Thoracic aorta (tissue), 2 donors: ENCODE data around the gene DCHS1. TPM values are rescaled to one million over a fixed set of nuclear protein-coding genes. Genes with fewer than 3 reads are reported as not detected.

Experiments
- ATAC-seq: fragments of 150-250 bp; one replicate; pipeline ENCODE4 v1.8.0; 2017; ENCODE audit warnings: low read depth; ENCODE audit not compliant: insufficient number of reproducible peaks, low FRiP score
- DNase-seq: peaks from one replicate; pipeline ENCODE4 v3.0.0-alpha.2; 2020; ENCODE audit warnings: low spot score
- H3K27ac ChIP-seq, 2 donors: fragments of 200-600 bp; sonication (generic); 1 replicate in 1 of 2; 2 replicates in 1 of 2; pipeline ENCODE4 v1.5.1; 2016; ENCODE audit warnings: mild to moderate bottlenecking in 2 of 2, moderate library complexity in 2 of 2
- H3K27me3 ChIP-seq: fragments of 200-600 bp; sonication (generic); replicated peaks from 2 replicates; pipeline ENCODE4 v1.6.0; 2016; ENCODE audit warnings: mild to moderate bottlenecking; ENCODE audit not compliant: insufficient read depth
- H3K36me3 ChIP-seq: fragments of 200-600 bp; sonication (generic); one replicate; pipeline ENCODE4 v1.5.1; 2016
- H3K4me1 ChIP-seq, 2 donors: fragments of 200-600 bp; sonication (generic); 1 replicate in 1 of 2; 2 replicates in 1 of 2; pipeline versions ENCODE4 v1.5.1 to v1.6.0; 2016; ENCODE audit warnings: low read depth in 2 of 2, mild to moderate bottlenecking in 1 of 2; ENCODE audit not compliant: control insufficient read depth in 1 of 2
- H3K4me3 ChIP-seq: fragments of 200-600 bp; sonication (generic); 2 replicates; pipeline ENCODE4 v1.5.1; 2016; ENCODE audit warnings: mild to moderate bottlenecking
- H3K9me3 ChIP-seq: fragments of 200-600 bp; sonication (generic); 2 replicates; pipeline ENCODE4 v1.5.1; 2016
- CTCF ChIP-seq: fragments of 200-600 bp; sonication (generic); IDR thresholded peaks from one replicate; pipeline ENCODE4 v1.5.1; 2019; ENCODE audit warnings: antibody characterized with exemption
- total RNA-seq, 2 donors: library from RNA; depleted of rRNA; stranded (reverse); fragments of >200 nt; gene quantifications; one replicate each; pipeline versions ENCODE4 v1.1.0 to v1.2.3, GENCODE V29; 2016

Gene DCHS1
- total RNA-seq, 2 donors from 2014 or later, result 62.3 to 73.5 TPM

- H3K27me3 ChIP-seq, result no peaks in the 10 kb centered on the region
- no peak for DNase-seq
- ATAC-seq, result no peak
- H3K27ac ChIP-seq, result no peak overlapping the region
- H3K36me3 ChIP-seq, result no peaks in the 10 kb centered on the region
- no peaks in the 10 kb centered on the region for H3K4me1 ChIP-seq
- no peak overlapping the region for H3K4me3 ChIP-seq
- H3K9me3 ChIP-seq, result no peaks in the 10 kb centered on the region
- TF ChIP-seq CTCF, result no peak
Observed at GRCh38 chr11:6674862-6675261, 19.3 kb upstream of the DCHS1 start.

DNA sequence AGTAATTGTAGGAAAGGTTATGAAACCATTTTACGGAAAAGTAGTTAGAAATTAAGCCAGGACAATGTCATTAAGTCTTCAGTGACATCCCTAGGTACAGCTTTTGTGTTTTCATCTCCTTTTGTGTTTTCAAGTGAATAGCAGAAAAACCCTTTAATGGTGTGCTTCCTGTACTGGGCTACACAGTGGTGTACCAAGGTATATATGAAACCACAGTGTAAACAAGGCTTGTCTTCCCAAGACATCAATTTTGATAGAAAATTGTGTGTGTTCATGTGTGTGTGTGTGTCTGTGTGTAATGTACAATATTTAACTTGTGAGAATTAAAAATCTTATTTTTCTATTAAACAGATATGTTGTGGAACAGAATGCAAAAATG is 18.6 kb upstream of the DCHS1 start:
- Histone ChIP-seq H3K4me3 (no peak overlapping the region), H3K36me3 (no peaks in the 10 kb centered on the region), H3K27me3 (no peaks in the 10 kb centered on the region), H3K4me1 (no peaks in the 10 kb centered on the region), H3K9me3 (no peaks in the 10 kb centered on the region), H3K27ac (no peak overlapping the region)
- no peak for TF ChIP-seq CTCF
- ATAC-seq (no peak), DNase-seq (no peak)

- Histone ChIP-seq H3K27ac (no peak overlapping the region), H3K4me3 (no peak overlapping the region), H3K27me3 (no peaks in the 10 kb centered on the region), H3K4me1 (no peaks in the 10 kb centered on the region), H3K9me3 (no peaks in the 10 kb centered on the region), H3K36me3 (no peaks in the 10 kb centered on the region)
- no peak for TF ChIP-seq CTCF
- no peak for ATAC-seq
- no peak for DNase-seq
Observed at GRCh38 chr11:6673523-6674218, 18.1 kb upstream of the DCHS1 start.

- no peak for ATAC-seq
- no peaks in the 10 kb centered on the region for H3K4me1 ChIP-seq
Observed at GRCh38 chr11:6671991-6672390, 16.4 kb upstream of the DCHS1 start.

More at GRCh38 chr11:6671991-6672390, 16.4 kb upstream of the DCHS1 start:
- Histone ChIP-seq H3K4me3 (no peak overlapping the region), H3K27me3 (no peaks in the 10 kb centered on the region), H3K36me3 (no peaks in the 10 kb centered on the region), H3K9me3 (no peaks in the 10 kb centered on the region), H3K27ac (no peak overlapping the region)
- TF ChIP-seq CTCF, result no peak
- no peak for DNase-seq
